Measurements from ENCODE around the gene ADGRL1. TPM values are rescaled to one million over a fixed set of nuclear protein-coding genes. Genes with fewer than 3 reads are reported as not detected.

Gene ADGRL1
- total and polyA plus RNA-seq, 2 of the 8 experiments (the other 6 are each of a cell fraction or from before 2014, with no cell fraction given) = 95.6 to 112 TPM

DNA sequence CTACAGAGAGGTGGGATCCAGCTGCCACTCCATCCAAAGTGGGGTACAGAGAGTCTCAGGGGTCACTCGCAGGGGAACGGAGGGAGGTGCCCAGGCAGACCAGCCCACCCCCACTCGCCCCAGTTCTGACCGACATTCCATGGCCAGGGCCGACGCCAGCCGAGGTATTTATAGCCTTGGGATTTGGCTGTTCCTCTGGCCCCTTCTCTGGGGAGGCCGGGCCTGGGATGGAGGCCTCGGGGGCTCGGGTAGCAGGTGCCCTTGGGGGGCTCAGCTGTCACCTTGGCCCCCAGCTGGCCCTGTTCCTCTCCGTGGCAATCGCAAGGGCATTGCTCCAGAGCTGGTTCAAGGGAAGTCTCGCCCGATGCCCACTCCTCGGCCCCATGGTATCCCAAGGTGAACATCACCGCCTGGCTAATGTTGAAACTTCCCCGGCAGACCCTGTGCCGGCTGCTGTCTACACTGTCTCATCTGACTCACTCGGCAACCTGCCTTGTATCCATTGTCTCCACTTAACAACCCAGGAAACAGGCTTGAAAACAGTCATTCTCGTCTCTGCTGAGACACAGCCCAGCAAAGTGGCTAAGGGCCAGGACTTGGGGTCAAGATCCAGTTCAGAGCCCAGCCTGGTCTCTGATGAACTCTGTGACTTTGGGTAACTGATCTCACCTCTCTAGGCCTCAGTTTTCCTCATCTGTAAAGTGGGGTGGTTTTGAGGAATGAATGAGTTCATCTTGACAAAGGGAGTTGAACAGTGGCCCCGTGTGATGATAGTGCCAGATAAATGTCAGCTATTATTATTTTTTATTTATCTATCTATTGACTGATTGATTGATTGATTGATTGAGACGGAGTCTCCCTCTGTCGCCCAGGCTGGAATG, 98.1 kb downstream of the ADGRL1 start:
- Histone ChIP-seq H3K4me1 (replicated peaks in 1 of 4; ENCODE audit: control insufficient read depth in 3 of 4, insufficient read depth in 4 of 4, low read length in 3 of 4) (peaks cover 4 to 10% (median 7%) of the 10 kb centered on the region in 4 experiments), H2BK20ac (ENCODE audit: low read length) (no peak overlapping the region; the same call in 1 of the 2 replicates), H4K8ac (ENCODE audit: extremely low read depth, insufficient read depth, low read length) (no peak overlapping the region), H3K4me3 (ENCODE audit: extremely low read depth in 1 of 4, insufficient read depth in 2 of 4, low read depth in 3 of 4, low read length in 4 of 4) (no peak overlapping the region), H3K23ac (ENCODE audit: insufficient read length) (no peak overlapping the region), H2AK5ac (ENCODE audit: low read depth, low read length) (no peak overlapping the region), H3K9ac (replicated peaks in 1 of 4; ENCODE audit: extremely low read depth in 1 of 4, low read depth in 3 of 4, low read length in 3 of 4) (no peak overlapping the region), H4K20me1 (replicated peaks in 1 of 2; ENCODE audit: control insufficient read depth in 1 of 2, insufficient read depth in 2 of 2, low read length in 2 of 2) (peaks cover 2 to 3% of the 10 kb centered on the region in 2 experiments), H3K4me2 (ENCODE audit: insufficient read depth in 1 of 2, low read depth in 2 of 2, low read length in 2 of 2) (no peak overlapping the region), H3K36me3 (ENCODE audit: control insufficient read depth in 2 of 4, insufficient read depth in 4 of 4, low read length in 3 of 4) (no peaks in the 10 kb centered on the region), H3K23me2 (ENCODE audit: low read depth, low read length) (no peaks in the 10 kb centered on the region), H4K91ac (replicated peaks; ENCODE audit: insufficient read length, low read length) (no peak overlapping the region), H3K4ac (replicated peaks; ENCODE audit: insufficient read length, low read depth, low read length) (no peak overlapping the region), H2BK12ac (ENCODE audit: low read depth, low read length) (no peak overlapping the region), H2AFZ (ENCODE audit: low read length) (no peak overlapping the region), H3K56ac (replicated peaks; ENCODE audit: insufficient read length, low read depth, low read length) (no peak overlapping the region), H3K79me2 (ENCODE audit: control insufficient read depth in 1 of 2, insufficient read depth in 2 of 2, low read length in 2 of 2) (no peaks in the 10 kb centered on the region), H3K18ac (ENCODE audit: extremely low read depth, low read length) (no peak overlapping the region), H2BK15ac (ENCODE audit: low read length) (no peak overlapping the region), H3K27ac (ENCODE audit: low read depth, low read length) (no peak overlapping the region), H4K5ac (ENCODE audit: insufficient read length, low read depth, low read length) (no peak overlapping the region), H2BK120ac (replicated peaks; ENCODE audit: low read depth, low read length) (no peak overlapping the region), H3K9me3 (ENCODE audit: insufficient read depth in 2 of 2, low read depth in 1 of 2, low read length in 1 of 2) (no peaks in the 10 kb centered on the region), H2BK5ac (ENCODE audit: low read depth, low read length) (no peak overlapping the region), H3K79me1 (ENCODE audit: low read depth, low read length) (peaks cover 4% of the 10 kb centered on the region; the same call in 1 of the 2 replicates), H3K27me3 (replicated peaks in 1 of 4; ENCODE audit: control insufficient read depth in 3 of 4, extremely low read depth in 1 of 4, insufficient read depth in 3 of 4, low read length in 3 of 4) (no peaks in the 10 kb centered on the region), H3K14ac (ENCODE audit: insufficient read length) (no peak overlapping the region)
- TF ChIP-seq KDM1A (IDR thresholded peaks at IDR 0.05; ENCODE audit: borderline replicate concordance, low read length) = 0 out of 2 replicates have a peak, but pooled peaks have one; percentile 40
- TF ChIP-seq, protein P1, sequence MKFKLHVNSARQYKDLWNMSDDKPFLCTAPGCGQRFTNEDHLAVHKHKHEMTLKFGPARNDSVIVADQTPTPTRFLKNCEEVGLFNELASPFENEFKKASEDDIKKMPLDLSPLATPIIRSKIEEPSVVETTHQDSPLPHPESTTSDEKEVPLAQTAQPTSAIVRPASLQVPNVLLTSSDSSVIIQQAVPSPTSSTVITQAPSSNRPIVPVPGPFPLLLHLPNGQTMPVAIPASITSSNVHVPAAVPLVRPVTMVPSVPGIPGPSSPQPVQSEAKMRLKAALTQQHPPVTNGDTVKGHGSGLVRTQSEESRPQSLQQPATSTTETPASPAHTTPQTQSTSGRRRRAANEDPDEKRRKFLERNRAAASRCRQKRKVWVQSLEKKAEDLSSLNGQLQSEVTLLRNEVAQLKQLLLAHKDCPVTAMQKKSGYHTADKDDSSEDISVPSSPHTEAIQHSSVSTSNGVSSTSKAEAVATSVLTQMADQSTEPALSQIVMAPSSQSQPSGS (IDR thresholded peaks at IDR 0.05; ENCODE audit: low read length) = no peak
- DNase-seq (ENCODE audit: low read depth in 1 of 2, low spot score in 2 of 2) (no peak), FAIRE-seq (no peak)
- 87% methylated on average over 23 of the region's 23 CpGs; no CpG with 5 or more reads in 1 of the 2 experiments for WGBS, 2 experiments (ENCODE audit: extremely low coverage in 1 of 2, insufficient coverage in 1 of 2, insufficient read length in 1 of 2, insufficient replicate concordance in 2 of 2, low coverage in 1 of 2, low lambda C conversion rate in 2 of 2, missing lambda C conversion rate in 1 of 2)
- ChIA-PET CTCF (ENCODE audit: partially characterized antibody) (interaction anchor here (0.6 to 11.3 kb wide), 7 partner anchors 11 to 657 kb away, joined by 3 to 105 read pairs (median 4); partner anchors contain the start of gene ASF1B), POLR2A (ENCODE audit: partially characterized antibody) (interaction anchor here (0.7 to 2.2 kb wide), 3 partner anchors 16 to 142 kb away, joined by 3 to 4 read pairs (median 3); no protein-coding TSS in a partner anchor)
